NCI-H146 treated with DMSO at 0.1 percent for 48 hours (cell line): ENCODE data around the gene PCBD1.
"Not testable (repeated sequence)": the region's sequence is repeated elsewhere in the genome, so short reads cannot be mapped to it uniquely, and the experiment has no call there.

Experiments used
- DNase-seq: peaks from one replicate; lab custom pipeline; 2025; ENCODE audit not compliant: unreplicated experiment; lab: John Stamatoyannopoulos, UW

Gene PCBD1

DNA sequence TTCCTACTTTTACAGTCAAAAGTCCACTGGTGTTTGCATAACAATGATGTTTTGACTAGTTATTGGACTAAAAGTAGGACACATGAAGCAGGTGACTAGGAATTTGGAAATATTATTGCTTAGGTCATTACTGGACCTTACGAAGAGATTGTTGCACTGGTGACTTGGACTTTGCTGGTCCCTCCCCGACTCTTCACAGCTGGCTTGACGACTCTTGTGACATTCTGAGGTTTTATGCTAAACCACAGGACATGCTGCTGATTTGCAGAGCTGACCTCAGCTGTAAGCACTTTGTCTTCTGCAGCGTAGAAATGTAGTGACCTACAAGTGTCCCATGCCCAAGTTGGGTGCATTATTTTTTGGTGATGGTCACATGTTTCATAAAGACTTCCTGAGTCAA, 21.9 kb downstream of the PCBD1 start:
- DNase-seq: no peak

DNA sequence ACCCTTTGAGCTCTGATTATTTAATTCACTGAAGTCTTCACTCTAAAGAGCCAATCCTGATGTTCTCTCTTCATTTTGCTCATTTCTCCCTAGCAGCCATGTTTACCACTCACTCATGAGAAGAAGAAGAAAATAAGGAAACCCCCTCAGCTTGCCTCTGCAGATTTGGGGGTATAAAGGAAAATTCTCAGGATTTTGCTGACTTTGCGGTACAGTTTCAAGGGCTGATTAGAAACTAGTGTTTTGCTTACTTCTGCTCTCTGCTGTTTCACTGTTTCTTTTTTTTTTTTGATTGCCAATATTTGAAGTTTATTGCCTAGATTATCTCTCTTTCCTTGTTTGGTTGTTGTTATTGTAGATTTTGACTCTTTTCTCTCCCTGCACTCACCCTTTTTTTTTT, 23.4 kb downstream of the PCBD1 start:
- no peak for DNase-seq

GRCh38 chr10:70863470-70864160, 24.8 kb downstream of the PCBD1 start:
- DNase-seq: no peak

DNA sequence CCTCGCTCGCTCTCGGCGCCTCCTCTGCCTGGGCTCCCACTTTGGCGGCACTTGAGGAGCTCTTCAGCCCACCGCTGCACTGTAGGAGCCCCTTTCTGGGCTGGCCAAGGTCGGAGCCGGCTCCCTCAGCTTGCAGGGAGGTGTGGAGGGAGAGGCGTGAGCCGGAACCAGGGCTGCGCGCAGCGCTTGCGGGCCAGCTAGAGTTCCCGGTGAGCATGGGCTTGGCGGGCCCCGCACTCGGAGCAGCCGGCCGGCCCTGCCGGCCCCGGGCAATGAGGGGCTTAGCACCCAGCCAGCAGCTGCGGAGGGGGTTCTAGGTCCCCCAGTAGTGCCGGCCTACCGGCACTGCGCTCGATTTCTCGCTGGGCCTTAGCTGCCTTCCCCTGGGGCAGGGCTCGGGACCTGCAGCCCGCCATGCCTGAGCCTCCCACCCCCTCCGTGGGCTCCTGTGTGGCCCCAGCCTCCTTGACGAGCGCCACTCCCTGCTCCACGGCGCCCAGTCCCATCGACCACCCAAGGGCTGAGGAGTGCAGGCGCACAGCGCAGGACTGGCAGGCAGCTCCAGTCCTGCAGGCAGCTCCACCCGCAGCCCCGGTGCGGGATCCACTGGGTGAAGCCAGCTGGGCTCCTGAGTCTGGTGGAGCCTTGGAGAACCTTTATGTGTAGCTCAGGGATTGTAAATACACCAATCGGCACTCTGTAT, 26.7 kb downstream of the PCBD1 start:
- not testable (repeated sequence) for DNase-seq

GRCh38 chr10:70858759-70859158, 29.6 kb downstream of the PCBD1 start:
- DNase-seq: no peak

DNA sequence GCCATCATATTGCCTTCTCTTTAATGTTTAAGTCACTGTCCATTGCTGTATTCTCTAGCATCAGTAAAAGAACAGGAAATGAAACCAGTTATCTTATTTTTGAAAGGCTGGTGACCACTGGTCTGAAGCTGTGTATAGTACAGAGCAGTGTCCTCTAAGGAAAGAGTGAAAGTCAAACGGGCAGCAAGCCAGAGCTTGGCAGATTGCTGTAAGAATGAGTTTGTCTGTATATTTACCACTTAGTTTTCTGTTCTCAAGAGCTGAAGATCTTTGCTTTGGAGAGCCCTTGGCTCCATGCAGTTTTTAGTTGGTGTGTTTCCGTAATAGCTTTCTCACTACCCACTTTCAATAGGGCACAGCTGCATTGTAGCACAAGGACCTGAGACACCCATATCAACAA, 31.9 kb downstream of the PCBD1 start:
- no peak for DNase-seq

DNA sequence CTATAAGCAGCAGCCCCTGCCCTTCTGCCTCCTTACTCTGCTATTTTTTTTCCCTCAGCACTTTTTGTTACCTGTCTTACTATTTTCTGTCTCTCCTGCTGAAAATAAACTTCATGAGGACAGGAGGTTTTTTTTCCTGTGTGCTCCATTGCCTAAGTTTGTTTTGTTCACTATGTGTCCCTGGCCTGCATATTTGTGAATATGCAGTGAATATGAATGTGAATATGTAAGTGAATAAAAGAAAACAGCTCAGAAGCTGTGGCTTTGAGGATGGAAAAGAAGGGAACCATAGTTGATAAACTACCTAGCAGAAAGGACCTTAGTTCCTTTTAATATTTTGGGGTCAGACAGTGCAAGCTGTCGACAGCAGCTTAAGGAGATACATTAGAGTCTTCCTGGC, 34.9 kb downstream of the PCBD1 start:
- DNase-seq: no peak

- DNase-seq: no peak
These were observed 35.3 kb downstream of the PCBD1 start for GRCh38 chr10:70853038-70853437.

- DNase-seq: peak; percentile 44
These were observed 36.5 kb downstream of the PCBD1 start for GRCh38 chr10:70851597-70852475.

DNA sequence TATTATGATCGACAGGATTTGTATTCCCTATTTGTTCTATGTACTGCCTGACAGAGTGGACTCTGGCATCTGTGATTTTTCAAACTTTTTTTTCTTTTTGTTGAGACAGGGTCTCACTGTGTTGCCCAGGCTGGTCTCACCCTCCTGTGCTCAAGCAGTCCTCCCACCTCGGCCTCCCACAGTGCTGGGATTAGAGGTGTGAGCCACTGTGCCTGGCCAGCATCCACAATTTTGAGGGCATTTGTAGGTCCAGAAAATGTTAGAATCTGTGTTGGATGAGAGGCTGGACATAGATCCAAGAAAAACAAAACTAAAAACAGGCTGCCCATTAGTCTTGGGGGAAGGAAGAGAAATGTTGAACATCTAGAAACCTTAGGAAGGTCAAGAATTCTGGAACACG, 38.3 kb downstream of the PCBD1 start:
- no peak for DNase-seq

DNA sequence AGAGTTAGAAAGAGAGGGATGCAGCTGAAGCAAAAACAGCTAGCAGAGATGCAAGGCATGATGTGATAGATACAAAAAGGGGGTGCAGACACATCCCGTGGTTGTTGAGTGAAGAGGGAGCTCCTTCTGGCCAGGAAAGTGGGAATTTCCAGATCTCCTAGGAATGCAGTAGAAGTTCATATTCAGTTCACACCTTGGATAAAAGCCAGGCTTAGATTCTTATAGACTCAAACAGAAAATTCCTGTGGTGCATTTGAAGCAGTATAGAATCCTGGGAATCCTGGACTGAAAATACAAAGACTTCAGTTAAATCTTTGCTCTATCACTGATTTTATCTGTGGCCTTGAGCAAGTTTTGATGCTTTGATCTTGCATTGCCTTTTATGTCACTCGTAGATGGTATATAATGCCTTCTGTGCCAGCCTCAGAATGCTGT, 38.8 kb downstream of the PCBD1 start:
- DNase-seq: no peak

- DNase-seq: no peak
These were observed 40.6 kb downstream of the PCBD1 start for GRCh38 chr10:70847659-70848360.

DNA sequence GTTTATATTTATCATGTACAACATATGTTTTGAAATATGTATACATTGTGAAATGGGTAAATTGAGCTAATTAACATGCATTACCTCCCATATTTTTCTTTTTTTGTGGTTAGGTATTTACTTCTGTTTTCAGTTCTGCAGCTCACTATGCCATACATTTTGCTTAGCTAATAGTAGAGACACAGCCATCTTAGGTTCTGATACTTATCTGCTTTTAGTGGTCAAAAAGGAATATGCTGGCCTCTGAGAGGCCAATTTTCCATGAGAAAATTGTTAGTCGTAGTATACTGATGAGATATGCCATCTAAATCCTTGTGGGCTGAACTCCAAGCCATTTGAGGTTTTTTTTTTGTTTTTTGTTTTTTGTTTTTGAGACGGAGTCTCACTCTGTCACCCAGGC, 41.6 kb downstream of the PCBD1 start:
- DNase-seq: no peak

DNA sequence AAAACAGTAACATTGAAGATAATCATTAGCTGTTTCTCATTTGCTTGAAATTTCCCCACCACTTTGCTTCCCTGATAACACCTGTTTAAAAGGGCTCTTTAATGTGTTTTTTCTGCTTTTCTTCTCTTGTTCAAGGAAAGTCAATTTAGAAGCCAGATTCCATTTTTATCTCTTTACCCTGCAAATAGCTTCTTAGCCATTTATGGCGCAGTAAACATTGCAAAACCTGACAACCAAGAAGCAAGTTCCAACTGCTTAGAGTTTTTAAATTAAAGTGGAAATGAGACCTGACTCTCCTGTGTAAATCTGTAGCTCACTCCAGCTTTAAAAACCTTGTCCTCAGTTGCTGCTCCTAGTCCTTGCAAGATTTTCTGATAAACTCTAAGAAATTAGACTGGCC, 42.5 kb downstream of the PCBD1 start:
- DNase-seq: no peak

GRCh38 chr10:70845256-70845655, 43.1 kb downstream of the PCBD1 start:
- no peak for DNase-seq

DNA sequence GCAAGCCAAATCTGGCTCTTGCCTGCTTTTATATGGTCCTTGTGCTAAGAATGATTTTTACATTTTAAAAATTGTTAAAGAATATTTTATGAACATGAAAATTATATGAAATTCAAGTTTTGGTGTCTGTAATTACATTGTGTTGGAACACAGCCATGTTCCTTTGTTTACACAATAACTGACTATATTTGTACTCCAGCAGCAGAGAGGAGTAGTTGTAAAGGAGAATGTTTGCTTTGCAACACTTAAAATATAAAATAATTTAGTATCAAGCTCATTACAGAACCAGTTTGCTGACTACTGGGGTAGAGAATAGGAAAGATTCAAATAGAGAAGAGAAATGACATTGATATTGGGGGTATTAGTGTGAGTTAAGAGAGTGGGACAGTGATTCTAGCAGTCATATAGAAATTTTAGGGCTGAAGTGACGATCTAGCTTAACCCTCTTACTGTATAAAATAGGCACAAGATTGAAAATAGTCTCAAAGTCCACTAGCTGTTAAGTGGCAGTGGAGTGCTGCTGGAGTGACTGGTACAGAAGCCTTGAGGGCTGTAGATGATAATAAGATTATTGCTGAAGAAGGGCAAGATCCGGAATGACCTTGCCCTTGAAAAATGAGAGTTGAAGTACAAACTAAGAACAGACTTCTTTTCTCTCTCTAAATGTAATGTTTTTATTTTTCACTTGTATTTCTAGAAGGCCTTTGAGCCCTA, 44.4 kb downstream of the PCBD1 start:
- peak; percentile 21 for DNase-seq

DNA sequence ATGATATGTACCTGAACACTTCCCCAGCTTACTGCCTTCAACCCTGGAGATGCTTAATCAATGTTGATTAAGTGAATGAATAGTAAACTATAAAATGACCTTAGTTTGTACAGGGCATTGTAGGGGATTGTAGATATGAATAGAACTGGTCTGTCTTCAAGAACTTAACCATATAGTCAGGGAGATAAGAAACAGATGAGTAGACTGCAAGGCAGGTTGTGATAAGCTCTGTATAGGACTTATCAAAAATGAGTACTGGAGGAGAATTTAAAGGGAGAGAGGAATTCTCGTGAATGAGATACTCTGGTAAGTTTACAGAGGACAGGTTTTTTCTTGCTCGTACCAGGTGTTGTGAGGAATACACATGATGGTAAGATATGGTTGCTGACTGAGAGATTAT, 45.0 kb downstream of the PCBD1 start:
- no peak for DNase-seq

GRCh38 chr10:70840836-70841235, 47.5 kb downstream of the PCBD1 start:
- no peak for DNase-seq

DNA sequence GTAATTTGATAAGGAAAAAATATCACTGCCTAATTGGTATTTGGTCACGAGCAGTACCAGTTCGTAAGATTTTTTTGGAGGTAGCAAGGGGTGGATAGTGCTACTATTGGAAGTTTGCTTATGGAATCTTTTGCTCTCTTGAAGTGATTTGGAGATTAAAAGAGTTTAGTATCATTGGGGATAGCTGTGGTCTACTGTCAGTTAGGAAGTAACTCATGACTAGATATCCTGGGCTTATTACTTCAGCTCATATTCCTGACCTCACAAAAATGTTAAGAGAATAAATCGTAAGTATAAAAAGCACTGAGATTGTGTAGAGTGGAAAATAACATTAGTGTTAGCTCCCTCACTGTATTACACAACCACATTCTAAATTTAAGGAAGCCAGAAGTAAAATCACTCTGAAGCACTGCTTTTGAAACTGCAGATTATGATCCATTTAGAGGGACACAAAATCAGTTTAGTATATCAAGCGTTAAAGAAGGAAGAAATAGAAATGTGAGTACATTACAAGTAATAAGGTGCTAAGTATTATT, 50.0 kb downstream of the PCBD1 start:
- DNase-seq: no peak

GRCh38 chr10:70837660-70838059, 50.7 kb downstream of the PCBD1 start:
- no peak for DNase-seq
